ENCODE data around the gene SMARCA2. TPM values are rescaled to one million over a fixed set of nuclear protein-coding genes. Genes with fewer than 3 reads are reported as not detected.

SMARCA2 gene
- total and polyA plus RNA-seq, 9 of the 15 experiments (the other 6 are each of a cell fraction or from before 2014, with no cell fraction given): 8.0 to 34.8 (median 25.5) TPM

DNA sequence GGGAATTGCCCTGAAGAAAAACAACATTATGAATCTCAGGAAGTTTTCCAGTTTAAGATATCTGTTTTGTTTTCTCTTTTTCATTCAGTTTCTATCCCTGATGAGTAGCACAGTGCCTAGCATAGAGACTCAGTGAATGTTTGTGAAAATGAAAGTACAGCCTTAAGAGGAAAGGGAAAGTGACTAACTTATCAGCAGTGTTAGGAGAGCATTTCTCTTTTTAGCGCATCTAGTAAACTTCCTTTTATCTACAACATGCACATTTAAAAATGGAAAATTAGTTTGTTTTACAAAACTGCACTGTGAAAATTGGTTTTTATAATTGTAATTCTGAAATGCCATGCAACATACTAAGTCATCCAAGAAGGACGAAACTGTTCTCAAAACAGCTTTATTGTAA, 110.8 kb downstream of the SMARCA2 start:
- no peak for DNase-seq (ENCODE audit: extremely low read depth in 1 of 4, low spot score in 3 of 4)
- Histone ChIP-seq H3K9ac (ENCODE audit: insufficient read depth in 1 of 2, low read depth in 2 of 2, low read length in 2 of 2) (no peak overlapping the region), H3K4me3 (no peak overlapping the region), H3K27ac (ENCODE audit: extremely low read depth, low read depth, low read length) (no peak overlapping the region), H3K4me1 (replicated peaks in 1 of 2; ENCODE audit: control insufficient read depth in 2 of 2, insufficient read depth in 2 of 2, low read length in 2 of 2) (no peaks in the 10 kb centered on the region), H3K36me3 (ENCODE audit: control insufficient read depth, insufficient read depth, low read length) (peaks cover 19% of the 10 kb centered on the region; the same call in 2 of the 3 replicates), H3K79me2 (ENCODE audit: control insufficient read depth, insufficient read depth, low read length) (no peaks in the 10 kb centered on the region), H3K9me3 (replicated peaks; ENCODE audit: control insufficient read depth, insufficient read depth, low read depth, low read length) (no peaks in the 10 kb centered on the region), H4K20me1 (replicated peaks; ENCODE audit: control insufficient read depth, insufficient read depth, low read length) (no peaks in the 10 kb centered on the region), H3K27me3 (ENCODE audit: control insufficient read depth in 2 of 2, insufficient read depth in 2 of 2, low read length in 2 of 2) (no peaks in the 10 kb centered on the region), H3K4me2 (ENCODE audit: insufficient read depth, low read length) (no peak overlapping the region), H3K9me1 (ENCODE audit: control insufficient read depth, insufficient read depth, low read length) (no peaks in the 10 kb centered on the region), H2AFZ (ENCODE audit: low read depth, low read length) (no peak overlapping the region)
- ChIA-PET POLR2A (no interaction called here), CTCF (ENCODE audit: low intra/inter-chr PET ratio) (no interaction called here)
- no peak for FAIRE-seq
- intact Hi-C loops (cut with micrococcal nuclease) (no loop called here), in situ Hi-C loops (cut with MboI) (loop anchor here (10.0 kb wide), 1 partner anchor 401 kb away; no protein-coding TSS in a partner anchor)
- BruUV-seq (replicated peaks): no TSS peak
- TF ChIP-seq HNRNPUL1 (IDR thresholded peaks at IDR 0.05; ENCODE audit: low read length) (no peak), KDM1A (IDR thresholded peaks at IDR 0.05) (no peak), TCFL5 (CRISPR knock-in tag; conservative IDR thresholded peaks at IDR 0.05) (no peak), TAF1 (IDR thresholded peaks at IDR 0.05; ENCODE audit: control insufficient read depth, extremely low read depth, insufficient read depth, low read length, severe bottlenecking) (no peak), MECOM (CRISPR knock-in tag; IDR thresholded peaks at IDR 0.05) (no peak), SMARCC2 (IDR thresholded peaks at IDR 0.05; ENCODE audit: low read depth) (no peak), CBX8 (IDR thresholded peaks at IDR 0.05; ENCODE audit: borderline replicate concordance, extremely low read depth, low read depth, low read length, poor library complexity, severe bottlenecking) (no peak)
- TF ChIP-seq, protein P1, sequence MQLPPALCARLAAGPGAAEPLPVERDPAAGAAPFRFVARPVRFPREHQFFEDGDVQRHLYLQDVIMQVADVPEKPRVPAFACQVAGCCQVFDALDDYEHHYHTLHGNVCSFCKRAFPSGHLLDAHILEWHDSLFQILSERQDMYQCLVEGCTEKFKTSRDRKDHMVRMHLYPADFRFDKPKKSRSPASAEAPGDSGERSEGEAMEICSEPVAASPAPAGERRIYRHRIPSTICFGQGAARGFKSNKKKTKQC (CRISPR knock-in tag; IDR thresholded peaks at IDR 0.05): no peak
- TF ChIP-seq, protein P2, sequence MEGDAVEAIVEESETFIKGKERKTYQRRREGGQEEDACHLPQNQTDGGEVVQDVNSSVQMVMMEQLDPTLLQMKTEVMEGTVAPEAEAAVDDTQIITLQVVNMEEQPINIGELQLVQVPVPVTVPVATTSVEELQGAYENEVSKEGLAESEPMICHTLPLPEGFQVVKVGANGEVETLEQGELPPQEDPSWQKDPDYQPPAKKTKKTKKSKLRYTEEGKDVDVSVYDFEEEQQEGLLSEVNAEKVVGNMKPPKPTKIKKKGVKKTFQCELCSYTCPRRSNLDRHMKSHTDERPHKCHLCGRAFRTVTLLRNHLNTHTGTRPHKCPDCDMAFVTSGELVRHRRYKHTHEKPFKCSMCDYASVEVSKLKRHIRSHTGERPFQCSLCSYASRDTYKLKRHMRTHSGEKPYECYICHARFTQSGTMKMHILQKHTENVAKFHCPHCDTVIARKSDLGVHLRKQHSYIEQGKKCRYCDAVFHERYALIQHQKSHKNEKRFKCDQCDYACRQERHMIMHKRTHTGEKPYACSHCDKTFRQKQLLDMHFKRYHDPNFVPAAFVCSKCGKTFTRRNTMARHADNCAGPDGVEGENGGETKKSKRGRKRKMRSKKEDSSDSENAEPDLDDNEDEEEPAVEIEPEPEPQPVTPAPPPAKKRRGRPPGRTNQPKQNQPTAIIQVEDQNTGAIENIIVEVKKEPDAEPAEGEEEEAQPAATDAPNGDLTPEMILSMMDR (IDR thresholded peaks at IDR 0.05 in 2 of 3, conservative IDR thresholded peaks at IDR 0.05 in 1 of 3; ENCODE audit: insufficient read depth in 2 of 3, low read depth in 1 of 3, low read length in 3 of 3): no peak
- ATAC-seq: no peak
- 58% methylated on average over 2 of the region's 2 CpGs for WGBS (ENCODE audit: insufficient coverage, low coverage, missing lambda C conversion rate)

All from K562 (cell line).